HG02973 (cell line): Measurements from ENCODE around the gene PRRG3.

ENCODE experiments used
- ATAC-seq: cut with Tn5 transposase; IDR thresholded peaks from one replicate; pipeline ENCODE4 v1.9.1; 2021; ENCODE audit warnings: moderate library complexity; ENCODE audit not compliant: unreplicated experiment

Gene PRRG3

GRCh38 chrX:151704041-151704663 lies 8.9 kb downstream of the PRRG3 start:
- no peak for ATAC-seq

GRCh38 chrX:151708821-151709220 lies 13.6 kb downstream of the PRRG3 start:
- ATAC-seq = no peak

- ATAC-seq = no peak
Measured at GRCh38 chrX:151710457-151710856, 15.2 kb downstream of the PRRG3 start.

- no peak for ATAC-seq
Measured at GRCh38 chrX:151711154-151711553, 15.9 kb downstream of the PRRG3 start.

- no peak for ATAC-seq
Measured at GRCh38 chrX:151711787-151712186, 16.5 kb downstream of the PRRG3 start.

GRCh38 chrX:151712253-151712652 lies 17.0 kb downstream of the PRRG3 start:
- ATAC-seq = no peak

GRCh38 chrX:151713849-151714248 lies 18.6 kb downstream of the PRRG3 start:
- ATAC-seq = no peak

- ATAC-seq = no peak
Measured at GRCh38 chrX:151714362-151714761, 19.1 kb downstream of the PRRG3 start.

GRCh38 chrX:151715752-151716151 lies 20.5 kb downstream of the PRRG3 start, which contains the start of gene FATE1:
Gene FATE1, plus strand, starts transcription at chrX:151716035. Its CDS starts 85 bp downstream, at chrX:151716120.
- no peak for ATAC-seq

GRCh38 chrX:151722241-151722846 lies 27.1 kb downstream of the PRRG3 start:
- no peak for ATAC-seq

GRCh38 chrX:151723156-151723760 lies 28.0 kb downstream of the PRRG3 start:
- no peak for ATAC-seq

- no peak for ATAC-seq
Measured at GRCh38 chrX:151724563-151725337, 29.5 kb downstream of the PRRG3 start.

GRCh38 chrX:151725338-151725614 lies 30.0 kb downstream of the PRRG3 start:
- no peak for ATAC-seq

- ATAC-seq = no peak
Measured at GRCh38 chrX:151726751-151727150, 31.5 kb downstream of the PRRG3 start.

- ATAC-seq = no peak
Measured at GRCh38 chrX:151727346-151727745, 32.1 kb downstream of the PRRG3 start.

- ATAC-seq = no peak
Measured at GRCh38 chrX:151729056-151729725, 33.9 kb downstream of the PRRG3 start.

- ATAC-seq = no peak
Measured at GRCh38 chrX:151734446-151734845, 39.2 kb downstream of the PRRG3 start, which contains the start of gene CNGA2. Gene CNGA2, plus strand, starts transcription at chrX:151734746. Its CDS starts 3,738 bp downstream, at chrX:151738484.

GRCh38 chrX:151735219-151735618 lies 40.0 kb downstream of the PRRG3 start:
- no peak for ATAC-seq

GRCh38 chrX:151736685-151737084 lies 41.4 kb downstream of the PRRG3 start:
- no peak for ATAC-seq

- ATAC-seq = no peak
Measured at GRCh38 chrX:151737494-151737893, 42.2 kb downstream of the PRRG3 start.

GRCh38 chrX:151738751-151739150 lies 43.5 kb downstream of the PRRG3 start:
- ATAC-seq = no peak
